CD1c-positive myeloid dendritic cell (primary cell): Measurements from ENCODE around the gene ALDH3B2.
"Not testable (repeated sequence)": the region's sequence is repeated elsewhere in the genome, so short reads cannot be mapped to it uniquely, and the experiment has no call there.

Source experiments
- DNase-seq: peaks from one replicate; pipeline ENCODE4 v3.0.0-alpha.2; 2016; ENCODE audit errors: extremely low spot score

ALDH3B2 gene, protein sequence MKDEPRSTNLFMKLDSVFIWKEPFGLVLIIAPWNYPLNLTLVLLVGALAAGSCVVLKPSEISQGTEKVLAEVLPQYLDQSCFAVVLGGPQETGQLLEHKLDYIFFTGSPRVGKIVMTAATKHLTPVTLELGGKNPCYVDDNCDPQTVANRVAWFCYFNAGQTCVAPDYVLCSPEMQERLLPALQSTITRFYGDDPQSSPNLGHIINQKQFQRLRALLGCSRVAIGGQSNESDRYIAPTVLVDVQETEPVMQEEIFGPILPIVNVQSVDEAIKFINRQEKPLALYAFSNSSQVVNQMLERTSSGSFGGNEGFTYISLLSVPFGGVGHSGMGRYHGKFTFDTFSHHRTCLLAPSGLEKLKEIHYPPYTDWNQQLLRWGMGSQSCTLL

DNA sequence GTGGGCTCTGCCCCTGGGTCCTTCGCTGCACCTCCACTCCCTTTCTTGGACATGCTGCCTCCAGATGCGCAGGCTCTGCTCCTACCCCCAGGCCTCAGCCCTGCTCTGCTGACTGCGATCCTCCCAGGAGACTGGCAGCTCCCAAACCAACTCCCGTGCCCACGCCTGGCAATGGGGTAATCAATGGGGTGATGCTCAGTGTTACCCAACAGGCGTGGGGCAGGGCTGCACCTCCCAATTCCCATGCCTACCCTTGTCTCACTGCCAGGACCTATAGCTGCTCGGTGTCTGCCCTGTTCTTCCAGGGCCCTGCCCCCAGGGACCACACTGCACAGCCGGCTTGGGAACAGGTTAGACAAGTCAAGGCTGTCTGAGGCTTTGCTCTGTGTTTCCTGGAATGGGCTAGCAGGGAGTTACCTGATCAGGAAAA lies at the start of gene ALDH3B2:
Gene ALDH3B2, minus strand, starts transcription at position 182 of the 430 bp plus-strand sequence. CDS start 7,688 bp downstream, outside the sequence.
- no peak for DNase-seq

DNA sequence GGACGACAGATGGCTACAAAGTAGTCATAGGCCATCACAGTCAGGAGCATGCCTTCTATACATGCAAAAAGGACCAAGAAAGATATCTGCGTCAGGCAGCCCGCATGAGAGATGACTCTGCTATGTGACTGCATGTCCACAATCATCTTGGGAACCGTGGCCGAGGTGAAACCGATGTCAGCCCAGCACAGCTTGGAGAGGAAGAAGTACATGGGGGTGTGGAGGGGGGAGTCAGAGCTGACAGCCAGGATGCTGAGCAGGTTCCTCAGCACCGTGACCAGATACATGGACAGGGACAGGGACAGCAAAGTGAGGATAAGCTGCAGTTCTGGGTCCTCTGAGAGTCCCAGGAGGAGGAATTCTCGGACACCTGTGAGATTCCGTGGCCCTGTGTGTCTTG lies 48.6 kb upstream of the ALDH3B2 start:
- DNase-seq = not testable (repeated sequence)

DNA sequence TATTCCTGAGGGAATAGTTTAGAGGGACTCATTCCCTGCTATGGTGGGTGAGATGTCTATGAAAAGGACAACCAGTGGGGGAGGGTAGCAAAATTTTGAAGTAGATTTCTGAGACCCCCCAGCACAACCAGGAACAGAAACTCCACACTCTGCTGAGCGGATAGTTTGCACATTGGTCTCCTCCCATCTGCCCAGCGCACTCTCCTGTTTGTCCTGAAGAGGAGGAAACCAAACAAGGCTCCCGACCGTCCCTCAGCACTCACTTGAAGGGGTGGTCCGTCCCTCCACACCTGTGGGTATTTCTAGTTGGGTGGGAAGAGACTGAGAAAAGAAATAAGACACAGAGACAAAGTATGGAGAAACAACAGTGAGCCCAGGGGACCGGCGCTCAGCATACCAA lies 41.8 kb upstream of the ALDH3B2 start:
- DNase-seq = not testable (repeated sequence)

DNA sequence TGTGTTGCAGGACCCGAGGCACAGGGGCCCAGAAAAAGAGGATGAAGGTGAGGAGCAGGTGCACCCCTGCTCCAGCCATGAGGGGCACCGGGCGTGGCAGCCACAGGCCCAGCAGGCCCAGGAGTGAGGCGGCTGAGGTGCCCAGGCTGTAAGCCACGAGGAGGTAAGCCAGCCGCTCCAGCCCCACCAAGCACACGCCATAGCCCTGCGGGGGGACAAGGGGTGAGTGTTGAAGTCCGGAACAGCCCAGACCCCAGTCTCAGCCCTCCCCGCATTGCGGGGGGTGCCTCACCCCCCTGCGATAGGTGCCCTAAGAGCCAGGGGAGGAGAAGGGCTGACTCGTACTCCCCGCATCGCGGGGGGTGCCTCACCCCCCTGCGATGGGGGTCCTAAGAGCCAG lies 41.4 kb upstream of the ALDH3B2 start:
- not testable (repeated sequence) for DNase-seq

DNA sequence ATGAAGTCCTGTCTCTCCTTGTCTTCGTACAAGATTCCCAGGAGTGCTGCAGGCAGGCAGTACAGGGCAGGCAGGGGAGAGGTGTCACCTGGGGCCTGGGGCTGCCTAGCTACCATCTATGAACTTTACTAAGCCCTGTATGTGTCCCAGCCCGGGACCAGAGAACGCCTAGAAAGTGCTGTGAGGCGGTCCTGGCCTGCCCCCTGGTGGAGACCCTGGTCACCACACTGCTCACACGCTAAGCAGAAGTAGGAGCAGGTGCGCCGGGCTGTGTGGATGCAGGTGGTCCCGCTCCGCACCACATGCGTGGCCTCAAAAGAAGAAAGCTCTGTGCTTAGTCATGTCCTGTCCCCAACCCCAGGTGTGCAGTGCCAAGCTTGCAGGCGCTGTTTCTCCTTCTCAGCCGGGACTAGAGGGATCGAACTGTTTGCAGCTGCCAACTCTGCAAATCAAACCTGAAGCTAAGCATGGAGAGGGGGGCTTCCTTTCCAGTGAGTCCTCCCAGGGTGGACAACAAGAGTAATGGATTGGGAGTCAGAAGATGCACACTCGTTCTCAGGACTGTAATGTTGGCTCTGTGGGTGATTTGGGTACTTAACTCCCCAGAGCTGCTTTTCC lies 39.6 kb upstream of the ALDH3B2 start:
- not testable (repeated sequence) for DNase-seq

DNA sequence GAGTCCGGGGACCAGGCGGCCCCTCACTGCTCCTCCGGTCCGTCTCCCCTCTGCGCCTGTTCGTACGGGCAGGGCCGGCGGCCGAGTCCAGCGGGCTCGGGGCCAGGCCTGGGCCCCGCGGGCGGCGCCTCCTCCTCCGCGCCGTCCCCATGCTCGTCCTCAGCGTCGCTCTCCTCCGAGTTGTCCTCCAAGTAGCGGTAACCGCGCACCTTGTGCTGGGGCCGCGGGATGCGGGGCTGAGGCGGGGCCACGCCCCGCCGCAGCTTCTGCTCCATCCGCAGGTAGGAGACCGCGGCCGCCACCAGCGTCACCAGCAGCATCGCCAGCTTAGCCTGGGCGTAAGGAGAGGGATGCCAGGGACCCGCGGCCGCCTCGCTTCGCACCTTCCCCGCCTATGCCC lies 37.3 kb upstream of the ALDH3B2 start:
- DNase-seq = not testable (repeated sequence)

DNA sequence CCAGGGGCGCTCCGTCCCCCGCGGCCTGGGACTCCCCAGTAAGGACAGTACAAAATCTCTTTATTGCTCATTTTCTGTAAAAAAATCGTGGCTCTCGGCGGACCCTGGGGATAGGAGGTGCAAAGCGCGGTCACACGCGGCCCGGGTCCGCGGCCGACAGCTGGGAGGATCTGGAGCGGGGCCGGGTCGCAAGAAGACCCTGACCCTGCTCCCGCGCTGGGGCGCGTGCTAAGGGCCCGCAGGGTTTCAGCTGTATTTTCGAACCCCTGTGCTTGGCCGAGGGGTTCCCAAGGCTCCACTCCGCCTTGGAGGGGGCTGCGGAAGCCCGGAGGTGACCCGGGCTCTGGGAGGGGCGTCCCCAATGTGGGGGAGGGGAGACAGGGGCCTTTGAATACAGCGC lies 36.8 kb upstream of the ALDH3B2 start:
- DNase-seq = not testable (repeated sequence)

DNA sequence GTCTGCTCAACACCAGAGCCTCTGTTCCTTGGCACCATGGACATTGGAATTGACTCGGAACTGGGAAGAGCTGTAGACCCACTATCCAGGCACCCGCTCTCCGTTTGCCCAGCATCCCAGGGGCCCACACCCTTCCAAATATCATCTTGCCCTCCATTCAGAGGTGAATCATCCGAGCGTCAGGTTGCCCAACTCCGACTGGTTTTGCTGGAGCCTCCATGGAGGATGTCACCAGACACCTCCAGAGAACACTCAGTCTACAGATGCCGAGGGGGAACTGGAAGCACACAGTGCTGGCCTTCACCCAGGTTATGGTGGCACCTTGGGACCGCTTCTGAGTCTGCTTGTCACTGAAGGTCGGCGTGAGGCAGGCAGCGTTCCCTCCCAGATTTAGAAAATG lies 35.4 kb upstream of the ALDH3B2 start:
- not testable (repeated sequence) for DNase-seq

DNA sequence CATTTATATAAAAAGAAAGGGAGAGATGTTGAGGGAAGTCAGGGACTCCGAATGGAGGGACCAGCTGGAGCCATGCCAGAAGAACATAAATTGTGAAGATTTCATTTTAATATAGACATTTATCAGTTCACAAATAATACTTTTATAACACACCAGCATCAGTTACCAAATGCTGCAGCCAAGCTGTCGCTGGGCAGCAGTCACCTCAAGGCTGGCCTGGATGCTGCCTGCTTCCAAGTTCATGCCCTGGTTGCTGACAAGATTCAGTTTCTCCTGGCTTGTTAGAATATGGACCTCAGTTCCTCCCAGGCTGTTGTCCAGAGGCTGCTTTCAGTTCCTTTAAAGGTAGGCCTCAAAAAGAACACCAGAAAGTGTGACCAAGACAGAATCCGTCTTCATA lies 30.8 kb upstream of the ALDH3B2 start:
- DNase-seq = no peak

DNA sequence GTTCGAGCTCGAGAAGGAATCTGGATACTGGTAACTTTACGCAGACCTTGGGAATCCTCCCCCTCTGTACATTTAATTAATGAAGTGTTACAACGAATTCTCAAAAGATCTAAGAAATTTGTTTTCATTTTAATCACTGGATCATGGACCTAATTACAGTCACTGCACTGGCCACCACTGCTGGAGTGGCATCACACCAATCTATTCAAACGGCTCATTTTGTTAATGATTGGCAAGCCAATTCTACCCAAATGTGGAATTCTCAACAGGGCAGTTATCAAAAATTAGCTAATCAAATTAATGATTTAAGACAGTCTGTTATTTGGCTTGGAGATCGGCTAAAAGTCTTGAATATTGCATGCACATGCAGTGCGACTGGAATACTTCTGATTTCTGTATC lies 30.1 kb upstream of the ALDH3B2 start:
- no peak for DNase-seq

DNA sequence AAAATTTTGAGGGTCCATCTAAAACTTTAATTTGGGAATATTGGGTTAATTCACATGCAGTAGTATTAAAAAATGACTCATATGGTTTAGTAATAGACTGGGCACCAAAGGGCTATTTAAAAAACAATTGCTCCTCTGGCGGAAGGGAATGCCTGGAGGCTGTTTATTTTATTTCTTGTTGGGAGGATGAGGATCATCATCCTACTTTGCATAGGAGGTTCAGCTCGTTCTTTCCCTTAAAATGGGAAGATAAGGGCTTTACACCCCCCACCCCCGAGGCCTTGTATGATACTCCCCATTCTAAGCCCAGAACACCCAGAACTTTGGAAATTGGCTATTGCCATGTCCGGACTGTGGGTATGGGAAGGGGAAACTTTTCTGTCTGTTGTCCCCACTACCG lies 29.3 kb upstream of the ALDH3B2 start:
- not testable (repeated sequence) for DNase-seq

DNA sequence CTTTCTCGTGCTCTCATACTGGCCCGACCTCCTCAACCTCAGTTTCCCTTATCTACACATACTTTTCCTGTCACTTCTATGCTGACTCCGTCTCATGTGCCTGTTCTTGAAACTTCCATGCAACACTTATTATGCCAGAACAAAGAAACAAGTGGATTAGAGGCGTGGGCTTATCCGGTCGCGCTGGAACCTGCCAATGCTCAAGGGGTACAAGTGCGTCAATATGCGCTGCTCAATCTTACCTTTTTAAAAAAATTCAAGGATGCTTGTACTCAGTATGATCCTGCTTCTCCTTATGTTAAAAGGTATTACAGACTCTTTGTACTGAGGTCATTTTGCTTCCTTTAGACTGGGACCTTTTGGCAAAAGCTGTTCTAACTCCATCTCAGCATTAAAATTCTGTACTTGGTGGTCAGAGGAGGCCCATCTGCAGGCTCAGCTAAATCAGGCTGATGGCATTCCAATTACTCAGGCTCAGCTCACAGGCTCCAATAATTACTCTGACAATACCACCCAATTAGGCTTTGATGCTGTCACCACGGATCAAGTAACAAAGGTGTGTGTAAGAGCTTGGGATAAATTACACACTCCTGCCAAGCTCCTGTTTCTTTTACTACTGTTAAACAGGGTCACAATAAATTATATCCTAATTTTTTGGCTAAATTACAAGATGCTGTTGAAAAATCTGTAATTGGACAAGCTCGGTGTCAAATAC lies 26.3 kb upstream of the ALDH3B2 start:
- no peak for DNase-seq

DNA sequence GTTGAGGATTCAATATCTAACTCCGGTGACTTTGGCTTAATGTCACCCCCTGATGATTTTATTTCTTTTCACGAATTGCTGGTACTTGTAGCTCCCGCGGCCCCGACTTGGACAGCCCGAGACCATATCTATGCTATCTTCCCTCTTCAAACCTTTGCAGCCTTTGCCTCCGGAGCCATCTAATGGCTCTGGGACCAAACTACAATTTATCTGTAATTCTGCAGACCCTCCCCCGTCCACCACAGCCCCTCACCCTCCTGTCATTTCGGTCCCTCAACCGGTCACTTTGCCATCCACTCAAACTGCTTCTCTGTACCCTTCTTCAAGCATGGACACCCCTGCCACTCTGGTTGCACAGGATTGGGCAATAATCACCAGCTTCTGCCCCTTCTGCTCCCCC lies 25.7 kb upstream of the ALDH3B2 start:
- no peak for DNase-seq

DNA sequence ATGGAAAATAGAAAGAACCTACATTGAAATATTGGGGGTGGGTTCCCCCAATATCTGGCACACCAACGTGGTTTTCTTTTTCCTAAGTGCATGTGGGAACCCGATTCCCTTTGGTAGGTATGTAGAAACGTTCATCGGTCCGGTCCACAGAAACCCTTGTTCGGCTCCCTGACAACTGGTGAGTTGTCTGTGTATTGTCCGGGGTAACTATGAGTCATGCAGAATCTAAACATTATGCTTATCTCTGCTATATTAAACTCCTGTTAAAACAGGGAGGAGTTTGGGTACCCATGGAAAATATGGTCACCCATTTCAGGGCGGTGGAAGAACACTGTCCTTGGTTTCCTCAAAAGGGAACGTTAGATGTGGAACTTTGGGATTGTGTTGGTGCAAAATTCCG lies 25.1 kb upstream of the ALDH3B2 start:
- DNase-seq = no peak

DNA sequence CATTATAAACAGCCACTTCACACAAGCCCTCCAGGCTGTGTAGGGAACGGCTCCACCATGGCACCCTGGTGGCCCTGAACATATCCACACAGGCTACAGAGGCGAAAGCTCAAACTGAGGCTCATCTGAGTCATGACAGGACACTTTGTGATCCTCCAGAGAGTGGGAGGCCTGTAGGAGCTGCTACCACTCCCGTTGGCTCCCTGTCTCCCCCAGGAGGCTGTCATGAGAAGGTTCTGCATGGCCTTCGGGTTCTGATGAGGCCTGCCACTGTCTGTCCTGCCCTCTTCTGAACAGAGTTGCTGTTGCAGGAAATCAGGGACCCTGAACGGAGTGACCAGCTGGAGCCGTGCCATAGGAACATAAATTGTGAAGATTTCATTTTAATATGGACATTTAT lies 23.8 kb upstream of the ALDH3B2 start:
- DNase-seq = no peak

DNA sequence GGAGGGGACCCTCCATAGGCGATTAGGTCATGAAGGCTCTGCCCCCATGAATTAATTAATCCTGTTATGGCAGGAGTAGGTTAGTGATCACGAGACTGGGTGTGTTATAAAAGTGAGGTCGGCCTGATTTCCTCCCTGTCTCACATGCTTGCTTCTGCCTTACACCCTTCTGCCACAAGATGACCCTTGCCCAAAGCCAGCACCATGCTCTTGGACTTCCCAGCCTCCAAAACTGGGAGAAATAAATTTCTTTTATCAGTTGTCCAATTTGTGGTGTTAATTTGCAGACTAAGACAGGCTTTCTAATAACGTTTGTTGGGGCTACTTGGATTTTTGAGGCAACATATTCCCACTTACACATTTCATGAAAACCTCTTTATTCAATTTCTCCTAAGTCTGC lies 23.4 kb upstream of the ALDH3B2 start:
- no peak for DNase-seq

DNA sequence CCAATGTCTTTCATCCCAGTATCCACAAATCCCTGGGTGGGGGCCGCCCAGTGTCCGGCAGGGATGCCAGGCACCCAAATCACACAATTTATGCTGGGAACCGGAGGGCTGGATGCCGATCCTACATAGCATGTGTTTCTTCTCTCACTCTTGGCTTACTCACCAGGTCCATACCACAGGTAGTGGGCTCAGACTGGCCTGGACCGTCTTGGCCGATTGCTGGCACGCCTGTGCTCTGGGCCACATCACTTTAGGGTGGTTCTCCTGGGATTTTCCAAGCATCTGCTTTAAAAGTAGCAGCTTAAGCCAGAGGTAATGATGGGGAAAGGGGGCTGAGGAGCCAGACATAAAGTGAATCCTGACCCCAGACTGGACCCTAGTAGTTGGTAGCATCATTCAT lies 22.6 kb upstream of the ALDH3B2 start:
- no peak for DNase-seq

DNA sequence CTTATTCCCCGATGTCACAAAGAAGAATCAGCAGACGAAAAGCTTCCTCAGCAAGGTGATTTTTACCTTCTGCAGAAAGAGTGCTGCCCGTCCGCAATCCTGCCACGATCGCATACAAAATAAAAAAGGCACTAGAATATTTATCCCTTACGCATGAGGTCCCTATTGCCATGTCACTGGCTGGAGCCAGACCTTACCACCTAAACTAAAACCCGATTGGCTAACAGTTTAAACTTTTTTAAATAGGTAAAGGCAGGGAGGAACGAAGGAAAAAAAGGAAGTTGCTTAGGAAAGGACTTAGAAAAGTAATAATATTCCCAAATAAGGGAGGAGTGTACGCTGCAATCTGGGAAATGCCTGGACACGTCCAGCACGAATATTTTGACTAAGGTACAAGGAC lies 21.2 kb upstream of the ALDH3B2 start:
- no peak for DNase-seq

DNA sequence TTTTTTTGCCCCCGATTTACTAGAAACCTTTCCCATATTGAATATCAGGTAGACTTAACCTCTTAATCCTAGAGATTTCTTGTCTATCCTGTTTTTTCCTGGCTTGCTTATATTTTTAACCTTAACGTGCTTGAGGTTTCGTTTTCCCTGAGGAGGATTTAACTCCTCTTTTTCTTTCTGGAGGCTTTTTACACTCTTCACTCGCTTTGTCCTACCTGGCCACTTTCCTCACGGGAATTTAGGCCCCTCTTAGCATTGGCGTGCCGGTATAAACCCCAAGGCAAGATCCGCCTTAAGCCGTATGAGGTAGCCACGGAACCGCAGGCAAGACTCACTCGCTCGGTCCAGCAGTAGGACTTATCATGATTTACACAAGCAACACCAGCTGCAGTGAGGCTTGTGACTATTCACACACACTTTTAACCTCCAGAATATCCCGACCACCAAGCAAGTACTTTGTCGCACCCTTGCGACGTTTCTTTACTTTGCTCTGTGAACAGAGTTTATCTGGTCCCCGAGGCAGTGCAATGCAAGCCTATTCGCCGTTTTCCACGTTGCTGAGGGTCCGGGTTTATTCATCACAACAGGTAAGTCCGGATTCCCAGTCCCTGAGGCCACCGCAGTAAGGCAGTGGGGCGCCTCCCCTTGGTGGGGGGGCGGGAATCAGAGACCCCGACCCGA lies 20.6 kb upstream of the ALDH3B2 start:
- no peak for DNase-seq

DNA sequence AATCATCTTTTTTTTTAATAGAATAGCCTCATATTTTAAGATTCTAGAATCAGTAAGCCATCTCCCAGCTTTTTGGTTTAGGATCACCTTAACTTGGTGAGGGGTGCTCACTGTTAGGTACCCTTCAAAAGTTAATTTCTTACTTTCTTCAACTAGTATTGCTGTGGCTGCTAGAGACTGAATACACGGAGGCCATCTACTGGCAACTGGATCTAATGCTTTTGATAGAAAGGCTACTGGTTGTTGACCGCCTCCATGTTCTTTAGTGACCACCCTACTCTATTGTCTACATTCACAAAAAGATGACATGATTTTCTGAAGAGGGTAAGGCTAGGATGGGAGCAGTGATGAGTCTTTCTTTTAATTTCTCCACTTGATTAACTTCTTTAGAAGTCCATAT lies 16.7 kb upstream of the ALDH3B2 start:
- DNase-seq = no peak

DNA sequence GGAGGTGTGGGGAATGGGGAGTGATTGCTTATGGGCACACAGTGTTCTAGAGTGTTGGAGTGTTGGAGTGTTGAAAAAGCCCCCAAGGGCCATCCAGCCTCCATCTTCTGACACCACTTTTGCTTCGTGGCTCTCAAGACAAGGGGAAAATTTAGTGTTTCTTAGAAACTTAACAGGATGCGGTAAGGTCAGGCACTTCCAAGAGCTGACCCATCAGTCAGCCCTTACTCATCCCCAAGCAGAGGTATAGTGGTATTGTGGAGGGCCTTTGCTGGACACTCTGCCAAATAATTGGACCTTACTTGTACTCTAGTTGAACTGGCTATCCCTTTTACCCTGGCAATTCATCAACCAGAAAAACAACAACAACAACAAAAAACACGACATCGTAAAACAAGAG lies 14.8 kb upstream of the ALDH3B2 start:
- DNase-seq = no peak

DNA sequence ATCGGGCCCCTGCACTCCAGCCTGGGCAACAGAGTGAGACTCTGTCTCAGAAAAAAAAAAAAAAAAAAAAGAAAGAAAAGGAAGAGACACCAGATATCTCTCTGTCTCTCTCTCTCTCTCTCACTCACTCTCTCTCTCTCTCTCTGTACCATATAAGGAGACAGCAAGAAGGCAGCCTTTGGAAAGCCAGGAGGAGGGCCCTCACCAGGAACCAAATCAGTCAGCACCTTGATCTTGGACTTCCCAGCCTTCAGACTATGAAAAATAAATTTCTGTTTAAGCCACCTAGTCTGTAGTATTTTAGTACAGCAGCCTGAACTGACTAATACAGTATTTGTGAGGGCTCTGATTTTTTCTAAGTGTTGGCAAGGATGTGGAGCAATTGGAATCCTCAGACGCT lies 13.6 kb upstream of the ALDH3B2 start:
- no peak for DNase-seq
